GM18498 (cell line): ENCODE measurements around the gene MET.

Experiments used
- ATAC-seq: cut with Tn5 transposase; IDR thresholded peaks from one replicate; pipeline ENCODE4 v1.9.1; 2021; ENCODE audit warnings: mild to moderate bottlenecking, moderate library complexity; ENCODE audit not compliant: unreplicated experiment

MET gene

GRCh38 chr7:116663744-116664143, 8.3 kb upstream of the MET start:
- no peak for ATAC-seq

- no peak for ATAC-seq
These were observed 6.5 kb upstream of the MET start for GRCh38 chr7:116665332-116665996.

GRCh38 chr7:116669769-116670168, 2.2 kb upstream of the MET start:
- ATAC-seq: no peak

- no peak for ATAC-seq
These were observed 1.5 kb upstream of the MET start for GRCh38 chr7:116670409-116671015.

GRCh38 chr7:116671111-116671510, 885 bp upstream of the MET start:
- ATAC-seq: no peak

GRCh38 chr7:116672596-116673456, 830 bp downstream of the MET start:
- ATAC-seq: no peak

- ATAC-seq: no peak
These were observed 1.5 kb downstream of the MET start for GRCh38 chr7:116673457-116673865.

GRCh38 chr7:116674508-116675173, 2.6 kb downstream of the MET start:
- ATAC-seq: no peak

- ATAC-seq: no peak
These were observed 3.9 kb downstream of the MET start for GRCh38 chr7:116675812-116676355.

- ATAC-seq: no peak
These were observed 6.8 kb downstream of the MET start for GRCh38 chr7:116678780-116679179.

GRCh38 chr7:116679500-116679899, 7.5 kb downstream of the MET start:
- ATAC-seq: peak; percentile 47

- peak; percentile 100 for ATAC-seq
These were observed 11.8 kb downstream of the MET start for GRCh38 chr7:116683786-116684185.

- no peak for ATAC-seq
These were observed 14.0 kb downstream of the MET start for GRCh38 chr7:116686033-116686432.

GRCh38 chr7:116686812-116687419, 14.9 kb downstream of the MET start:
- no peak for ATAC-seq

GRCh38 chr7:116687801-116688201, 15.8 kb downstream of the MET start:
- no peak for ATAC-seq

- no peak for ATAC-seq
These were observed 17.8 kb downstream of the MET start for GRCh38 chr7:116689790-116690259.

GRCh38 chr7:116691664-116692063, 19.7 kb downstream of the MET start:
- ATAC-seq: no peak

GRCh38 chr7:116692401-116693308, 20.7 kb downstream of the MET start:
- ATAC-seq: peak; percentile 61

GRCh38 chr7:116696707-116697106, 24.7 kb downstream of the MET start:
- no peak for ATAC-seq
